GM12878 (cell line): Measurements from ENCODE around the gene GGA2. TPM values are rescaled to one million over a fixed set of nuclear protein-coding genes. Genes with fewer than 3 reads are reported as not detected.

ENCODE experiments used
- ATAC-seq: fragments of 200-7000 bp; cut with Tn5 transposase; 3 replicates; pipeline ENCODE4 v1.9.1; 2020; ENCODE audit warnings: mild to moderate bottlenecking, moderate library complexity
- BruUV-seq: library from RNA; stranded (reverse); fragments of 400-500 nt; replicated peaks from 2 replicates; lab custom pipeline; 2021; lab: Mats Ljungman, UMichigan
- CTCF ChIA-PET: fragments of 300-600 bp; sonication (Branson Sonifier 250); formaldehyde crosslinking; extraction: SDS; loops from one replicate; lab custom pipeline; 2021; ENCODE audit warnings: inconsistent platforms; lab: Yijun Ruan, JAX
- POLR2A ChIA-PET: fragments of 350-600 bp; formaldehyde crosslinking; extraction: SDS; loops from one replicate; lab custom pipeline; 2021; ENCODE audit warnings: inconsistent platforms; lab: Charles Lee
- RAD21 ChIA-PET: fragments of 300-600 bp; sonication (Branson Sonifier 250); formaldehyde crosslinking; loops from one replicate; lab custom pipeline; 2023; ENCODE audit warnings: antibody characterized with exemption; ENCODE audit not compliant: unreplicated experiment; lab: Charles Lee
- SMC1A ChIA-PET: fragments of 300-600 bp; sonication (Branson Sonifier 250); formaldehyde crosslinking; loops from one replicate; lab custom pipeline; 2023; ENCODE audit not compliant: unreplicated experiment, uncharacterized antibody; lab: Charles Lee
- DNase-seq: peaks from one replicate; pipeline ENCODE4 v3.0.0-alpha.2; 2011; ENCODE audit warnings: low read depth, low spot score
- FAIRE-seq: peaks from 3 replicates; lab custom pipeline; 2011; peaks lifted over from hg19 to GRCh38; lab: Jason Lieb, UNC
- H2AFZ ChIP-seq: 2 replicates; pipeline ENCODE4 v1.6.0; 2011; ENCODE audit warnings: low read depth, low read length, control low read depth; ENCODE audit not compliant: control insufficient read depth
- H3K27ac ChIP-seq: 2 replicates; pipeline ENCODE4 v1.5.1; 2011; ENCODE audit warnings: control low read depth; ENCODE audit not compliant: control insufficient read depth, insufficient read depth
- H3K27me3 ChIP-seq, 2 experiments: replicated peaks in 1 of 2; 2 replicates each; pipeline versions ENCODE4 v1.6.0 to v1.6.1; 2011; ENCODE audit warnings: low read length in 1 of 2; ENCODE audit not compliant: control insufficient read depth in 2 of 2, insufficient read depth in 2 of 2
- H3K36me3 ChIP-seq, 2 experiments: 2 replicates each; pipeline ENCODE4 v1.5.1; 2011; ENCODE audit warnings: low read length in 1 of 2; ENCODE audit not compliant: control insufficient read depth in 2 of 2, insufficient read depth in 2 of 2
- H3K4me1 ChIP-seq: 2 replicates; pipeline ENCODE4 v1.6.1; 2011; ENCODE audit warnings: mild to moderate bottlenecking, low read length, moderate library complexity, mixed read lengths; ENCODE audit not compliant: control insufficient read depth, insufficient read depth
- H3K4me2 ChIP-seq: 2 replicates; pipeline ENCODE4 v1.6.0; 2011; ENCODE audit warnings: control low read depth; ENCODE audit not compliant: control insufficient read depth, insufficient read depth
- H3K4me3 ChIP-seq: fragments of 200-600 bp; sonication (generic); 2 replicates; pipeline ENCODE4 v1.5.1; 2016
- H3K79me2 ChIP-seq: 2 replicates; pipeline ENCODE4 v1.6.0; 2011; ENCODE audit warnings: low read length; ENCODE audit not compliant: control insufficient read depth, insufficient read depth
- H3K9ac ChIP-seq: 2 replicates; pipeline ENCODE4 v1.8.0; 2011; ENCODE audit warnings: low read length, control low read depth, mixed read lengths; ENCODE audit not compliant: control insufficient read depth, insufficient read depth
- H3K9me3 ChIP-seq: replicated peaks from 3 replicates; pipeline ENCODE4 v1.5.1; 2011; ENCODE audit warnings: mild to moderate bottlenecking, low read length; ENCODE audit not compliant: control insufficient read depth, insufficient read depth
- H4K20me1 ChIP-seq: 2 replicates; pipeline ENCODE4 v1.6.0; 2011; ENCODE audit not compliant: control insufficient read depth, insufficient read depth
- CBX3 ChIP-seq: fragments of 200-600 bp; sonication (generic); IDR thresholded peaks from 2 replicates; pipeline ENCODE4 v1.6.1; 2016; ENCODE audit warnings: low read depth, borderline replicate concordance
- CREB1 ChIP-seq: IDR thresholded peaks from 2 replicates; pipeline ENCODE4 v1.6.1; 2012; ENCODE audit warnings: low read depth, mild to moderate bottlenecking, inconsistent platforms
- HCFC1 ChIP-seq: fragments of 150-350 bp; IDR thresholded peaks from 2 replicates; pipeline ENCODE4 v1.6.1; 2014; ENCODE audit warnings: low read length
- IKZF2 ChIP-seq, 2 experiments: fragments of 450-650 bp; IDR thresholded peaks; 2 replicates each; pipeline ENCODE4 v1.6.1; 2017; ENCODE audit warnings: mild to moderate bottlenecking in 2 of 2, moderate library complexity in 2 of 2
- MTA2 ChIP-seq: fragments of 450-650 bp; IDR thresholded peaks from 2 replicates; pipeline ENCODE4 v1.6.1; 2016; ENCODE audit warnings: low read depth, mild to moderate bottlenecking, moderate library complexity
- PAX5 ChIP-seq: IDR thresholded peaks from 2 replicates; pipeline ENCODE4 v1.6.1; 2011; ENCODE audit warnings: low read depth, low read length, borderline replicate concordance
- SIX5 ChIP-seq: IDR thresholded peaks from 2 replicates; pipeline ENCODE4 v1.6.1; 2011; ENCODE audit warnings: mild to moderate bottlenecking, low read depth, low read length, moderate library complexity; ENCODE audit not compliant: severe bottlenecking
- SMC3 ChIP-seq: IDR thresholded peaks from 2 replicates; pipeline ENCODE4 v1.6.1; 2011; ENCODE audit warnings: low read length, improper control_type of control experiment, borderline replicate concordance
- SREBF1 ChIP-seq: IDR thresholded peaks from 2 replicates; pipeline ENCODE4 v1.6.1; 2012; ENCODE audit warnings: mild to moderate bottlenecking, low read length
- SREBF2 ChIP-seq: IDR thresholded peaks from 2 replicates; pipeline ENCODE4 v1.6.1; 2012; ENCODE audit warnings: mild to moderate bottlenecking, low read length
- SRF ChIP-seq, 2 experiments: IDR thresholded peaks; 2 replicates each; pipeline ENCODE4 v1.6.1; 2011; ENCODE audit warnings: low read depth in 2 of 2, low read length in 2 of 2, mild to moderate bottlenecking in 1 of 2, moderate library complexity in 1 of 2
- WGBS: methylation state at CpG from one replicate; pipeline ENCODE4 v1.1.6; 2016; ENCODE audit warnings: low lambda C conversion rate; ENCODE audit not compliant: insufficient replicate concordance, insufficient coverage; ENCODE audit errors: missing lambda C conversion rate; 5-methylcytosine and 5-hydroxymethylcytosine counted together
- in situ Hi-C: fragments of 300-500 bp; cut with MboI; formaldehyde crosslinking; loops from 9 replicates; pipeline ENCODE4 v1.14.3; 2018; ENCODE audit warnings: mixed read lengths
- intact Hi-C: fragments of 100-400 bp; cut with micrococcal nuclease; formaldehyde crosslinking; loops from one replicate; pipeline ENCODE4 v1.14.2; 2022; ENCODE audit not compliant: unreplicated experiment
- polyA plus RNA-seq, 11 experiments: library from polyadenylated mRNA; depleted of rRNA in 4 of 11; unstranded in 6 of 11; stranded (reverse) in 5 of 11; fragments of >200 nt; fragmentation: Nextera tagmentation in 4 of 11; fragmentation: Illumina TruSeq in 1 of 11; extraction: Ambion mirVana in 4 of 11; extraction: Trizol in 1 of 11; gene quantifications; 1 replicate in 1 of 11; 2 replicates in 10 of 11; pipeline versions ENCODE4 v1.2.1 to v1.2.3, GENCODE V29; 2011 to 2016; ENCODE audit warnings: inconsistent platforms in 2 of 11, missing spikeins in 2 of 11, low read depth in 1 of 11
- total RNA-seq, 4 experiments: library from RNA; depleted of rRNA in 3 of 4; stranded (reverse); fragments of >200 nt in 3 of 4; fragmentation: Illumina TruSeq in 1 of 4; extraction: Trizol in 1 of 4; gene quantifications; 2 replicates each; pipeline versions ENCODE4 v1.2.1 to v1.2.3, GENCODE V29; 2013 to 2021
- TF ChIP-seq, protein P1 (sequence below): fragments of 450-650 bp; IDR thresholded peaks from 2 replicates; pipeline ENCODE4 v1.6.1; 2017; ENCODE audit warnings: antibody characterized with exemption, mild to moderate bottlenecking, moderate library complexity
- TF ChIP-seq, protein P2 (sequence below): IDR thresholded peaks from 2 replicates; pipeline ENCODE4 v1.6.1; 2012; ENCODE audit warnings: low read depth, low read length, improper control_type of control experiment
- TF ChIP-seq, protein P3 (sequence below): fragments of 150-350 bp; IDR thresholded peaks from 2 replicates; pipeline ENCODE4 v1.6.1; 2016; ENCODE audit warnings: low read depth, low read length

GGA2 gene
- total and polyA plus RNA-seq, 10 of the 15 experiments (the other 5 are each of a cell fraction or from before 2014, with no cell fraction given): 14.1 to 153 (median 86.6) TPM

DNA sequence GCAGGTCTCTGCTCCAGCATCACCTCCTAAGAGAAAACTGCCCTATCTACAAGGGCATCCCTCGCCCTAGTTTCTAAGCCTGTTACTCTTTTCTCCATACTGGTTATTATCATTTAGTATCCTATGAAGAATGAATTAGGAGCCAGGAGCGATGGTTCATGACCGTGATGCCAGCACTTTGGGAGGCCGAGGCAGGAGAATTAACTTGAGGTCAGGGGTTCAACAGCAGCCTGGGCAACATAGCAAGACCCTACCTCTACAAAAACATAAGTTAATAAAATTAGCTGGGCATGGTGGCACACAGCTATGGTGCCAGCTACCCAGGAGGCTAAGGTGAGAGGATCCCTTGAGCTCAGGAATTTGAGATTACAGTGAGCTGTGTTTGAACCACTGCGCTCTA lies 39.6 kb upstream of the GGA2 start:
- ATAC-seq (no peak), DNase-seq (no peak), FAIRE-seq (no peak)
- Histone ChIP-seq H3K27me3 (no peaks in the 10 kb centered on the region), H3K36me3 (peaks cover 18 to 22% of the 10 kb centered on the region in 2 experiments), H2AFZ (no peak overlapping the region), H3K4me3 (no peak overlapping the region), H3K4me2 (no peak overlapping the region), H3K4me1 (no peaks in the 10 kb centered on the region; the same call in 1 of the 2 replicates), H3K27ac (no peak overlapping the region), H4K20me1 (no peaks in the 10 kb centered on the region), H3K9me3 (no peaks in the 10 kb centered on the region), H3K9ac (no peak overlapping the region), H3K79me2 (peaks cover 5% of the 10 kb centered on the region)
- in situ Hi-C loops (no loop called here), intact Hi-C loops (loop anchor here (10.0 kb wide), 1 partner anchor 85 kb away; no protein-coding TSS in a partner anchor)
- ChIA-PET RAD21 (interaction anchor here (0.8 kb wide), 1 partner anchor 10 kb away, joined by 3 read pairs; no protein-coding TSS in a partner anchor), SMC1A (no interaction called here), CTCF (interaction anchor here (1.3 kb wide), 1 partner anchor 8 kb away, joined by 4 read pairs; the partner anchor contains the start of gene UBFD1), POLR2A (no interaction called here)
- 95% methylated on average over 5 of the region's 5 CpGs for WGBS
- TF ChIP-seq SMC3: no peak
- no peak for TF ChIP-seq MTA2
- TF ChIP-seq, protein P1, sequence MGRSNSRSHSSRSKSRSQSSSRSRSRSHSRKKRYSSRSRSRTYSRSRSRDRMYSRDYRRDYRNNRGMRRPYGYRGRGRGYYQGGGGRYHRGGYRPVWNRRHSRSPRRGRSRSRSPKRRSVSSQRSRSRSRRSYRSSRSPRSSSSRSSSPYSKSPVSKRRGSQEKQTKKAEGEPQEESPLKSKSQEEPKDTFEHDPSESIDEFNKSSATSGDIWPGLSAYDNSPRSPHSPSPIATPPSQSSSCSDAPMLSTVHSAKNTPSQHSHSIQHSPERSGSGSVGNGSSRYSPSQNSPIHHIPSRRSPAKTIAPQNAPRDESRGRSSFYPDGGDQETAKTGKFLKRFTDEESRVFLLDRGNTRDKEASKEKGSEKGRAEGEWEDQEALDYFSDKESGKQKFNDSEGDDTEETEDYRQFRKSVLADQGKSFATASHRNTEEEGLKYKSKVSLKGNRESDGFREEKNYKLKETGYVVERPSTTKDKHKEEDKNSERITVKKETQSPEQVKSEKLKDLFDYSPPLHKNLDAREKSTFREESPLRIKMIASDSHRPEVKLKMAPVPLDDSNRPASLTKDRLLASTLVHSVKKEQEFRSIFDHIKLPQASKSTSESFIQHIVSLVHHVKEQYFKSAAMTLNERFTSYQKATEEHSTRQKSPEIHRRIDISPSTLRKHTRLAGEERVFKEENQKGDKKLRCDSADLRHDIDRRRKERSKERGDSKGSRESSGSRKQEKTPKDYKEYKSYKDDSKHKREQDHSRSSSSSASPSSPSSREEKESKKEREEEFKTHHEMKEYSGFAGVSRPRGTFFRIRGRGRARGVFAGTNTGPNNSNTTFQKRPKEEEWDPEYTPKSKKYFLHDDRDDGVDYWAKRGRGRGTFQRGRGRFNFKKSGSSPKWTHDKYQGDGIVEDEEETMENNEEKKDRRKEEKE: no peak
- TF ChIP-seq, protein P2, sequence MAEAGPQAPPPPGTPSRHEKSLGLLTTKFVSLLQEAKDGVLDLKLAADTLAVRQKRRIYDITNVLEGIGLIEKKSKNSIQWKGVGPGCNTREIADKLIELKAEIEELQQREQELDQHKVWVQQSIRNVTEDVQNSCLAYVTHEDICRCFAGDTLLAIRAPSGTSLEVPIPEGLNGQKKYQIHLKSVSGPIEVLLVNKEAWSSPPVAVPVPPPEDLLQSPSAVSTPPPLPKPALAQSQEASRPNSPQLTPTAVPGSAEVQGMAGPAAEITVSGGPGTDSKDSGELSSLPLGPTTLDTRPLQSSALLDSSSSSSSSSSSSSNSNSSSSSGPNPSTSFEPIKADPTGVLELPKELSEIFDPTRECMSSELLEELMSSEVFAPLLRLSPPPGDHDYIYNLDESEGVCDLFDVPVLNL: no peak
- TF ChIP-seq CREB1: no peak
- TF ChIP-seq SREBF1: no peak
- TF ChIP-seq, protein P3, sequence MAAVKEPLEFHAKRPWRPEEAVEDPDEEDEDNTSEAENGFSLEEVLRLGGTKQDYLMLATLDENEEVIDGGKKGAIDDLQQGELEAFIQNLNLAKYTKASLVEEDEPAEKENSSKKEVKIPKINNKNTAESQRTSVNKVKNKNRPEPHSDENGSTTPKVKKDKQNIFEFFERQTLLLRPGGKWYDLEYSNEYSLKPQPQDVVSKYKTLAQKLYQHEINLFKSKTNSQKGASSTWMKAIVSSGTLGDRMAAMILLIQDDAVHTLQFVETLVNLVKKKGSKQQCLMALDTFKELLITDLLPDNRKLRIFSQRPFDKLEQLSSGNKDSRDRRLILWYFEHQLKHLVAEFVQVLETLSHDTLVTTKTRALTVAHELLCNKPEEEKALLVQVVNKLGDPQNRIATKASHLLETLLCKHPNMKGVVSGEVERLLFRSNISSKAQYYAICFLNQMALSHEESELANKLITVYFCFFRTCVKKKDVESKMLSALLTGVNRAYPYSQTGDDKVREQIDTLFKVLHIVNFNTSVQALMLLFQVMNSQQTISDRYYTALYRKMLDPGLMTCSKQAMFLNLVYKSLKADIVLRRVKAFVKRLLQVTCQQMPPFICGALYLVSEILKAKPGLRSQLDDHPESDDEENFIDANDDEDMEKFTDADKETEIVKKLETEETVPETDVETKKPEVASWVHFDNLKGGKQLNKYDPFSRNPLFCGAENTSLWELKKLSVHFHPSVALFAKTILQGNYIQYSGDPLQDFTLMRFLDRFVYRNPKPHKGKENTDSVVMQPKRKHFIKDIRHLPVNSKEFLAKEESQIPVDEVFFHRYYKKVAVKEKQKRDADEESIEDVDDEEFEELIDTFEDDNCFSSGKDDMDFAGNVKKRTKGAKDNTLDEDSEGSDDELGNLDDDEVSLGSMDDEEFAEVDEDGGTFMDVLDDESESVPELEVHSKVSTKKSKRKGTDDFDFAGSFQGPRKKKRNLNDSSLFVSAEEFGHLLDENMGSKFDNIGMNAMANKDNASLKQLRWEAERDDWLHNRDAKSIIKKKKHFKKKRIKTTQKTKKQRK: no peak
- TF ChIP-seq SIX5: no peak
- TF ChIP-seq SRF (IDR thresholded peaks at IDR 0.05; ENCODE audit: low read depth in 2 of 2, low read length in 2 of 2): no peak
- no peak for TF ChIP-seq SREBF2
- TF ChIP-seq HCFC1: no peak
- no peak for TF ChIP-seq CBX3
- TF ChIP-seq IKZF2 (IDR thresholded peaks at IDR 0.05): no peak
- no peak for TF ChIP-seq PAX5
- no TSS peak for BruUV-seq
